Glomerular endothelial cell (primary cell): Measurements from ENCODE around the gene SEMA4D. TPM values are rescaled to one million over a fixed set of nuclear protein-coding genes. Genes with fewer than 3 reads are reported as not detected.

ENCODE experiments used
- DNase-seq: peaks from one replicate; pipeline ENCODE4 v3.0.0-alpha.2; 2011; ENCODE audit warnings: low read depth, low spot score; ENCODE audit errors: extremely low read depth
- total RNA-seq: library from RNA; depleted of rRNA; stranded (reverse); fragments of >200 nt; gene quantifications from 2 replicates; pipeline ENCODE4 v1.2.3, GENCODE V29; 2015

SEMA4D gene
- total RNA-seq, 1 donor from 2014 or later = 5.6 TPM

GRCh38 chr9:89390068-89390555 lies 107.8 kb downstream of the SEMA4D start:
- no peak for DNase-seq

- no peak for DNase-seq
Measured at GRCh38 chr9:89388868-89389177, 109.1 kb downstream of the SEMA4D start.

- no peak for DNase-seq
Measured at GRCh38 chr9:89388084-89388867, 109.6 kb downstream of the SEMA4D start.

DNA sequence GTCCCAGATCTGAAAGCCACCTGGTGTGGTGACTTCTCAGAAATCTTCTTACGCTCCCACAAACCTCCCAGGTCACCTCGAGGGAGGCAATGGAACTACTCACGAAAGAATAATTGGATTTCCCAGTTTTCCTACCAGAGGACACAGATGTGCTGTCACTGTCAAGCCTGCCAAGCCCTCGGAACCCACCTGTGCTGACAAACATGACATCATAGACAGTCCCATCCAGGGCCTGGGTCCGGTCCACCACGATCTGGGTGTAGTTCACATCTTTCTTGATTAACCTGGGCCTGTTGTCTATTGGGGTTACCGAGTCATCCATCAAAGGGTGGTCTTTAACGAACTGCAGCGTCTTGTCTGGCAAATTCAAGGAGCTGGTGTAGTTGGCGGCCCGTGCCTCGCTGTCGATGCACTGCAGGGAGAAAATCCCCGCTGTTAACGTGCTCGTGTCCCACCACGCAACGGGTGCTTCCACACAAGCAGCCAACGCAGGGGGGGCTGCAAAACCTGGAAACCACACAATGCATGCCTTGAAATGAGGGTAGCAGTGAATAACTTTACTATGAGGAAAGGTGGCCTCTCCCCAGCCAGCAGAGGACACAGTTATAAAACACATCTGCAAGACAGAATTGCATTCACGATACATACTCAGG lies 110.6 kb downstream of the SEMA4D start:
- DNase-seq = no peak

GRCh38 chr9:89386797-89387196 lies 111.1 kb downstream of the SEMA4D start:
- DNase-seq = no peak

GRCh38 chr9:89386206-89386605 lies 111.7 kb downstream of the SEMA4D start:
- no peak for DNase-seq

DNA sequence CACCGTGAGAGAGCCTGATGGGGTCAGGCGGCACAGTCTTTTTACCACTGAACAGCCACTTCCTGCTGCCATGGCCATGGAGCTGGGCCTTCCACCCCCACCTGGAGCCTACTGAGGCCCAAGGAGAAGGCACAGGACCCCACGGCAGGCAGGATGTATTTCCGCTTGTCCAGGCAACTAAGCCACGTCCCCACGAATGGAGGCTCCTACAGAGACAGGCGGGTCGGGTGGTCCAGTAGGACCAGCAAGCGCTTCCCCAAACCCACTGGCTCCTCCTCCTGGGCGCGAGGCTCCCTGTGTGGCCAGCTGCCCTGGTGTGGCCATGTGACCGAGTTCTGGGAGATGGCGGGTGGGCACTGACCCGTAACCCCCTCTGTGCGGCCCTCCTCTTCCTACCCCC lies 113.1 kb downstream of the SEMA4D start:
- DNase-seq = no peak

DNA sequence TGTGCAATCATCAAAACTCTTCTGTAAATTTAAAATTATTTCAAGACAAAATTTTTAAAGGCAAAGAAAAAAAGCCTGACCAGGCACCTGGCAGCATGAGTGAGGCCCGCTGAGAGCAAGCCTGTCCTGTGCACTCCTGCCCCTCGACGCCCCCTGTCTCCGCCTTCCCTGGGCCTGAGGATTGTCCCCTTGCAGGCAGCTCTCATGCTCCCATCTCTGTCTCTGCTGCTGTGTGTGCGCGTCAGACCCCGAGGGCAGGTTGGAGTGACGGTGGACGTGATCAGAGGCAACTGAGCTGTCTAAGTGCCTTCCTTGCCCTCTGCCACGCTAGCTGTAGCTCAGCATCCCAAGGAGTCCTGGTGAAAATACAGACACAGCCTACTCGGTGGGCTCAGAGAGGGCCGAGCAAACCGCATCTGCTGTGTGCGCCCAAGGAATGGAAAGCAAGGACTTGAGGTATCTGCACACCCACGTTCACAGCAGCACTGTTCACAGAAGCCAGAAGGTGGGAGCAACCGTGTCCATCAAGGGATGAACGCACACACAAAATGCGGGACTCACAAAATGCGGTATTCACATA lies 114.1 kb downstream of the SEMA4D start:
- DNase-seq = no peak

DNA sequence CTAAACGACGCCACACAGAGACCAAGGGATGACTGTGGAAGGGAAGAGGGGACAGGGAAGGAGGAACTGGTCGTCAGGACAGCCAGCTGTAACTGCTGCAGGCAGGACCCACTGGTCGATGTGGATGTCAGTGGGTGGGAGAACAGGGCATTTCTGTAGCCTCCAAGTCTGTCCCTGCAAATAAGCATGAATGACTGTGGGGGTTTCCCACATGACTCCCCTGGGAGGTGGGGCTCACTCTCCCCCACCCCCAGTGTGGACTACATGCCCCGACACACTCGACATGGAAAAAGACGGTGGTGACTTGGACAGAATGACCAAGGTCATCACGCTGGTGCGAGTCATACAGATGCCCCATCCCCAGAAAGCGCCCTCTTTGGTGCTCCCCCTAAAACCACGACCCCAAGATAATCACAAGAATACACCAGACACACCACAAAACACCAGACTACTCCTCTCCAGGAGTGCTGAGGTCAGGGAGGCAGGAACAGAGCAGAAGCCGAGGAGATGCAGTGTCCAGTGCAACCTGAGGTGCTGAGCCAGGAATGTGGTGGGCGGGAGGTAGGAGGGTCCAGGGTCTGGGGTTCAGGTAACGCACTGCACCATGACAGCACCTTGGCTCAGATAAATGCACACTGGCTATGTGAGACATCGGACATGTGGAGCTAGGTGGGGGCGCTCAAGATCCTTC lies 114.7 kb downstream of the SEMA4D start:
- no peak for DNase-seq

- DNase-seq = no peak
Measured at GRCh38 chr9:89382026-89382986, 115.6 kb downstream of the SEMA4D start.

- DNase-seq = no peak
Measured at GRCh38 chr9:89381308-89381609, 116.7 kb downstream of the SEMA4D start.

- DNase-seq = no peak
Measured at GRCh38 chr9:89380437-89381307, 117.2 kb downstream of the SEMA4D start.

DNA sequence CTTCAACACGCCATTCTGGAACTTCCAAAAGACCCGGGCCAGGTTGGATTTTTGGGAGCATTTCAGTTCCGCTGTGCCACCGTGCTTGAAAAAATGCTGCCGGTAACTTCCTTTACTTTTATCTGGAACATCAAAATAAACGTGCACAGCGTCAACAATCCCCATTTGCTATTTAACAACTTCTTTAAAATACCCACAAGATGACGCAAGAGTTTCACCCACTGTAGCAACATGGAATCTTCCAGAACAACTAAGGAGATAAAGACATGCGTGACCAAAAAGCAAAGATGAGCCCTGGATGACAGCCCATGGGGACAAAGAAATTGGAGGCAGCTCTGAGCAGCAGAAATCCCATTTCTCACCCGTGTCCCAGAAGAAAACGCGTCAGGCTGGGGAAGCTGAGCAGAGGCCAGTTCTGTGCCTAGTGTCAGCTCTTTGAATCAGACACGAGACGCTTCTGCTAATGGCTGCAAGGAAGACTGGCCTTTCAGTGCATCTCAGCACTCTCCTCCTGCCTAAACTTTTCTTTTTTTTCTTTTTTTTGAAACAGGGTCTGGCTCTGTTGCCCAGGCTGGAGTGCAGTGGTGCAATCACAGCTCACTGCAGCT lies 118.3 kb downstream of the SEMA4D start:
- no peak for DNase-seq

DNA sequence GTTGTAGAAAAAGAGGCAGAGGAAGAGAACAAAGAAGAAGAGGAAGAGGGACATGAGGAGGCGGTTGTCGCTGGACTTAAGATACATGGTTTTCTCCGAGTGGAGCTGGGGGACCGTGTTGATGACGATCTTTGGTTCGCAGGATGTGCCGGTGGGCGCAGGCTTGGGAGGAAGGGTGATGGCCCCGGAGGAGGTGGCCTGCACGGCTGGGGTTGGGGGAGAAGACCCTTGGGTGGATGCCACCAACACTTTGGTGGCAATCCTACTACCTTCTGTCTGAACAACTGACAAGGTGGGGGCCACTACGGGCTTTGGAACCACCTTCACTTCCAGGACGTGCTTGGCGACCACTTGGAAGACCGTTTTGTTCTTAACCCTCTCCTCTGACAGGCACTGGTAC lies 118.9 kb downstream of the SEMA4D start:
- DNase-seq = no peak

DNA sequence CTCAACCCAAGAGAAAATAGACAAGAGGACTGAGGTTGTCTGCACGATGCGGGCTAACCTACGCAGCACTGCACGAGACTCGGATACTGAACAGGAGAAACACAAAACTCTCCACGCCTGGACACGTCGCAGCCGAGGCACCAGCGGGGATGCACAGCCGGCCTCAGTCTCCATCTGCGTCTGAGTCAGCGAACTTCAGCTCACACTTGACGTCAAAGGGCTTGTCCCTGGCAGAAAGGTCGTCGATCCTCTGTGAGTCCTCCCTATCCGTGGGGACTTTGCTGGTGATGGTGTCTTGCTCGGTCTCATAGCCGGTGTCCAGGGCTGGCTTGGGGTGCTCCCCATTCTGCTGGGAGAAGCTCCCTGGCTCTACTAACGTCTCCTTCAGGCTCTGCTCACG lies 119.4 kb downstream of the SEMA4D start:
- no peak for DNase-seq

- DNase-seq = no peak
Measured at GRCh38 chr9:89377411-89377810, 120.5 kb downstream of the SEMA4D start.

DNA sequence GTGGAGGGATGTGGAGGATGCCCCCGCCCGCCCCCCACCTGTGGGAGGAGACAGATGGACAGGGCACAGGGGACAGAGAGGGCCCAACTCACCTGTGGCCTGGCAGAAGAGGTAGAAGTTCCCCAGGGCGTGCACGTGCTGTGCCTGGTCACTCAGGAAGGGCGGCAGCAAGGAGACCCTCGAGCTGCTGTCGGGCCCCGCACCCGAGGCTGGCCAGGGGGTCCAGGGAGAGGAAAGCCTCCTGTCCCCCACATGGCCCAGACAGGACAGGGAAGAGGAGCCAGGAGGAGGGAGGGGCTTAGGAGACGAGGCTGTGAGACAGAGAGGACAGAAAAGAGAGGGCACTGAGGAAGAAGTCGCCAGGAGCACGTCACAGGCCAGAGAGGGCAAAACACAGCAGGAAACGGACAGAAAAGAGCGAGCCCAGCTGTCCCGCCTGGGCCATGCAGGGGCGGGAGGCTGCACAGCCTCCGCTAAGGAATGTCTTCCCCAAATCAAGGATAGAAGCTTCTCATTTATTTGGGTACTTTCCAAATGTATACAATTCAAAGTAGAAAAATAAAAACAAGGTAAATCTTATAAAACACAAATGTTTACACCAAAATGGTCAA lies 121.1 kb downstream of the SEMA4D start:
- no peak for DNase-seq

- no peak for DNase-seq
Measured at GRCh38 chr9:89376286-89376685, 121.6 kb downstream of the SEMA4D start.
